Measurements from ENCODE around the gene CACNA1B.

CACNA1B gene

GRCh38 chr9:138053321-138053868, 175.8 kb downstream of the CACNA1B start:
- DNase-seq (ENCODE audit: low spot score): no peak

DNA sequence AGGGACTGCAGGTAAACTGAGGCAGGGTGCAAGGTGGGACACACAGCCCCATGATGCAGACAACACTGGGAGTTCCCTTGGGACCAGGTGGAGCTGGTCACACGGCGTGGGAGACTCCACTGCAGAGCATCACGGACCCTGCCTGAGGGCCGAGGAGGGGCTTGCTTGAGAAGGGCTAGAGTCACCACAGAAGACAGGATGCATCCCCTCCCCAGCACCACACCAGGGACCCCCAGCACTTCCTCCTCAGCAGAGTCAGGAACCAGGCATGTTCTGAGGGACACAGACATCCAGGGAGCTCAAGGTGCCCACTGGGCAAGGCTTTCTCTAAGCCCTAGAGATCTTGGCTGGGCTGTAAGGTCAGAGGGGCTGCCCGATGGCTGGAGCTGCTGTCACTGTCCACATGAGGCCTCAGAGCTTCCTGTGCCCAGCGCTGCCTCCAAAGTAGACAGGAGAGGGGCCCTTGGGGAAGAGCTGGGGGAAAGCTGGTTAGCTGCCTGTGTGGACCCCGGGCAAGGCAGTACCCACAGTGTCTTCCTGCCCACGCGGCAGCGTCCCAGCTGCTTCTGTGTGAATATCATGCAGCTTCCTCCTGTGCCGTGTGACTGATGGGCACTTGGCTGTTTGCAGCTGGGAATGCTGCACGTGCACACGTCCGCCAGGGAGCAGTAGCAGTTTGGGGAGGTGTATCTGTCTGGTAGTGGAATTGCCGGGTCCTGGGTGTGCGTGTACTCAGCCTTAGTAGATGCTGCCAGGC, 176.6 kb downstream of the CACNA1B start:
- no peak for DNase-seq (ENCODE audit: low spot score)

DNA sequence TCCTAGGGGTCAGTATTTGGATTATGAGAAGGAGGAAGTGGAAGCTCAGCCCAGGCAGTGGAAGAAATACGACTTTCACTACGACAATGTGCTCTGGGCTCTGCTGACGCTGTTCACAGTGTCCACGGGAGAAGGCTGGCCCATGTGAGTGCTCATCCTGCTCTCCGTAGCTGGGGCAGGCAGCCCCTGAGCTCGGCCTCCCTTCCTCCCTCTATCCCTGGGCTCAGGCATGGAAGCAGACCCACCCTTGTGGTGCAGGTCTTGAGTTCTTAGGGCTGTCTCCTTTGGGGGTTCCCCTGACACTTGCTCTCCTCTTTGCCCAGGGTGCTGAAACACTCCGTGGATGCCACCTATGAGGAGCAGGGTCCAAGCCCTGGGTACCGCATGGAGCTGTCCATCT, 180.1 kb downstream of the CACNA1B start:
- DNase-seq (ENCODE audit: low spot score): no peak

DNA sequence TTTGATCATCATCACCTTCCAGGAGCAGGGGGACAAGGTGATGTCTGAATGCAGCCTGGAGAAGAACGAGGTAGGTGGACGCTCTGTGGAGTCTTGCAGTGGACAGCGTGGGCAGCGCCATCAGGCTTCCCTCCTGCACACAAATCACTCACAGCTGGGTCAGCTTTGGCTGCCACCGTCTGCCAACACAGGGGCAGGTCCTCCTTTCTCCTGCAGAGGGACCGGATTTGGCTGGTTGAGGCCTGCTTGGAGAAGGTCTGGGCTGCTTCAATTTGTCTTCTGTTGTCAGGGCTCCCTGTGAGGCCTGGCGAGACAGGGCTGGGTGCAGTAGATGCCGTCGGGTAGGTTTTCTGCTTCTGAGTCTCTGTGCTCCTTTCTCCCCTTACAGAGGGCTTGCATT, 180.6 kb downstream of the CACNA1B start:
- no peak for DNase-seq (ENCODE audit: low spot score)

DNA sequence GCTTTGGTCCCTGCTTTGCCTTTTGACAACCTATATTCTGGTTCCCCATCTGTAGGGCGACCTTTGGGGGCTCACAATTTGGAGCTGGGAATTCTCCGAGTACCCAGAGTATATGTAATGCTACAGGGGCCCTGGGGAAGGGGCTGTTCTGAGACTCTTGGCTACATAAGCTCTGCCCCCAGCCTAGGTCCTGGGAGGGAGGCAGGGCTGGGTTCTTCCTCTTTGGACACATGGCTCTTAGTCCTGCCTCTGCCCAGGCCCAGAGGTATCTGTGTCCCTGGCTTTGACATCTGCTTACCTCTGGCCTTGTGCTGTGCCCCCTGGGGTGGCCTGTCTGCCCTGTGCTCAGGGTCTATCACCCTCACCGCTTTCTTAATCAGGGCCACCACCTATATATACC, 181.6 kb downstream of the CACNA1B start:
- no peak for DNase-seq (ENCODE audit: low spot score)

- DNase-seq (ENCODE audit: low spot score): no peak
These were observed 182.8 kb downstream of the CACNA1B start for GRCh38 chr9:138060365-138060764.

DNA sequence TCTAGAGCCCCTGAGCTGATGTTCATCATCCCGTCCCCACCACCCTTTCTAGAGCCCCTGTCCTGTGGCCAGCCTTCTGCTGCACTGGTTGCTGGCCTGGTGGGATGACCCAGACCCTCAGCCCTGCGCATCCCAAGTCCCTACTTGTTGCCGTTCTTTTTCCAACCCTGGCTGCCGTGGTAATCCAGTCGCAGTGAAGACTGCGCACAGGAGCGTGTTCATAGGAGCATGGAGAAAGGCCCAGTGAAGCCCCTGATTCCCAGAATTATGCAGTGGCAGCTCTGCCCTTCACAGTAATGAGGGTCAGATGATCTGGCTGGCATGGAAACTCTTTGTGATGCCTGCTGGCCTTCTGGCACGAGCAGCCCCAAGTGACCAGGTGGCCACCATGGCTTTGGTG, 183.3 kb downstream of the CACNA1B start:
- peak; percentile 7 for DNase-seq (ENCODE audit: low spot score)

DNA sequence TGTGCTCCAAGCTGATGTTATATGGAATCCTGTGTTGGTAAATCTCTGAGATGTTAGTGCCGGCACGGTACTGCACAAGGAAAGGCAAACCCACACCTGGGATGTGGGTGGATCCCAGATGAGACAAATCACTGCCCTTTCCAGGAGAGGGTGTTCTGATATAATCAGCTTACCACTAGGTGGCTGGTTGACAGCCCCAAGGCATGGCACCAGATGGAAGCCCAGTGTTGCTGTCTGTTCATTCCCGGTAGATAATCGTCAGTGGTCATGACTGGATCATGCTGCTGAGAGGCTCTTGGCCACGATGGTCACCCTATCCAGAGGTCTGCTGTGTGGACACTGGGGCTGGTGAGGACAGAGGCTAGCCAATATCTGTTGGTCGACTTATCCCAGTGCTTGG, 184.0 kb downstream of the CACNA1B start:
- no peak for DNase-seq (ENCODE audit: low spot score)

- no peak for DNase-seq (ENCODE audit: low spot score)
These were observed 184.6 kb downstream of the CACNA1B start for GRCh38 chr9:138062196-138062595.

DNA sequence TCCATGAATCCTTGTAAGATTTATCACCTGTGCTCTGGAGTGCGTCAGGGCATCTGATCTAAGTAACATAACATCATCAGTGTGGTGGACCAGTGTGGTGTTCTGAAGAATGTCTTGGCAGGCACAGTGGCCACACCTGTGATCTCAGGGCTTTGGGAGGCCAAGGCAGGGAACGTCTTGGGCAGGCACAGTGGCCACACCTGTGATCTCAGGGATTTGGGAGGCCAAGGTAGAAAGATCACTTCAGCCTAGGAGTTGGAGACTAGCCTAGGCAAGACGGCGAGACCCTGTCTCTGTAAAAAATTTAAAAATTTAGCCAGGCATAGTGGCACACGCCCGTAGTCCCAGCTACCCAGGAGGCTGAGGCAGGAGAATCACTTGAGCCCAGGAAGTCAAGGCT, 185.5 kb downstream of the CACNA1B start:
- no peak for DNase-seq (ENCODE audit: low spot score)

DNA sequence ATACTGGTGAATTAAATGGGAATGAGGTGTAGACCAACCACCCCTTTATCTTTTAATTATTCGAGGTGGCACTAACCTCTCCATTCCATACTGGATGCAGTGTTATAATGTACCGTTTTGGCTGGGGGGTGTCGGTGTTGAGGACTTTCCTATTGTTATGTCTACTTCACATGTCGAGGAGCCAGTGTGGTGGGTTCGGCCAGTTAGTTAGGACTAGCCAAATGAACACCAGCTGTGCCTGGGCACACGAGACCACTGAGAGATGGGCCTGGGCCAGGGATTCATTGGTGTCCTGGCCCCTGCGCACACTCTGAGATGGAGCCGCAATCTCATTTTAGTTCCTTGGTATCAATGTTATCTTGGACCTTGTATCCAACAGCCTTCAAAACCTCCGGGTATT, 186.2 kb downstream of the CACNA1B start:
- DNase-seq (ENCODE audit: low spot score): no peak

DNA sequence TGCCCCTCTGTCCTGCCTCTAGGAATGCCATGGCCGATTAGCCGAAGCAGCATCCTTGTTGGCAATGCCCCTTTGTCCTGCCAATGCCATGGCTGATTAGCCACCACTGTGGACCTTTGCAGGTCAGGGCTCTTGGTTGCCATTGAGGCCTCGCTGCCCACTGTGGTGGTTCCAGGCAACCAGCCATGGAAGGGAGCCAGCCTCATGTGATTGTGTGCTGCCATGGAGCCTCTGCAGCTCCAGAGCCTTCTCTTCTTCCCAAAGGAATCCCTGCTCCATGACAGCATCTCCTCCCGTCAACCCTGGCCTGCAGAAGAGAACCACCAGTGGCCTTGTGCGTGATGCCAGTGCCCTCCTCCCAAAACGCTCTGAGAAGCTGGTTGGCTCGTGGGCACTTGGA, 187.0 kb downstream of the CACNA1B start:
- peak; percentile 57 for DNase-seq (ENCODE audit: low spot score)

GRCh38 chr9:138065287-138065686, 187.7 kb downstream of the CACNA1B start:
- no peak for DNase-seq (ENCODE audit: low spot score)

- no peak for DNase-seq (ENCODE audit: low spot score)
These were observed 188.5 kb downstream of the CACNA1B start for GRCh38 chr9:138066049-138066448.

GRCh38 chr9:138067613-138068367, 190.2 kb downstream of the CACNA1B start:
- no peak for DNase-seq (ENCODE audit: low spot score)

DNA sequence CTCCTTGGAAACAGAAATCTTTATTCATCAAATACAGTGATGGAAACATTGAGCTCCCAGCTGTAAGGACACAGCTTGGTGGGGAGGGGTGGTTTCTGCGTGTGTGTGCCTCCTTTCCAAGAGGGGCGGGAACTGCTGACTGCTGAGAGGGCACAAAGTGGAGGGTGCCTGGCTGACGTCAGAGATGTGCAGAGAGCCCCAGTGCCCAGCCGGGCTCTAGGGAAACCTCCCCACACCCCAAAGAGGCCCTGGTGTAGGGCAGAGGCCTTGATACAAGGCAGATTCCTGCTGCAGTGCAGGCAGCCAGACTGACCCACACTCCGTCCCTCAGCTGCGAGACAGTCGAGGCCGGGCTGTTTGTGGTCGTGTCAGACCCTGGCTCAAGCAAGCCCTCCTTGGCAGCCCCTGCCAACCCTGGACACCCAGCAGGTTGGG, 191.0 kb downstream of the CACNA1B start:
- DNase-seq (ENCODE audit: low spot score): no peak

DNA sequence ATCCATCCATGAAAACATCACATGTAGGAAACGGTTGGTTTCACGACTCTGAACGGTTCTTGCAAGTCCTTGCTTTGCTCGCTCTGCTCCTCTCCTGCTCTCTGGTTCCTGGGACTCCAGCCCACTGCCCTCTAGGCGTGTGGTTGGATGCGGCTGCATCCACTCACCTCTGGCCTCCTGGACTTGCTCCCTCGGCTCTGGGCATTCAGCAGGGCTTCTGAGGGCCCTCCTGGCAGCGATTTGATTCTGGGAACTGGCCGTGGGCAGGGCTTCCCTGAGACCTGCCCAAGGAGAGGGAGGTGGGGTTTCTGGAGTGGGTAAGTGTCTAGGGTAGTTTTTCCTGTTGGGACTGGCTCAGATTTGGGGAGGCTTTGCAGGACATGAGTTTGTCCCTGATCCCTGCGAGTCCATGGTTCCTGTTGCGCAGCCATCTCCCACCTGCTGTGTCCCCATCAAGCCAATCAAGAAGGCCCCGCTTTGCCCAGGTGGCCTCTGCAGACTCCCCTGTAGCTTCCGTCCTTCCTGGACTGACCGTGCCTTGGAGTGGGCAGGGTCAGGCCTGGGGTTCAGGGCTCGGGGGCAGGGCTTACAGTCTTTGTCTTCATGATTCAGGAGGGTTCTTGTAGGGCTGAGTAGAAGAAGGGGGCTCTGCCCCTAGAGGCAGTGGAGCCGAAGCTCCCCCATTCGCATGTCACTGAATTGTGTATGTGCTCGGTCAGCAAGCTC, 192.3 kb downstream of the CACNA1B start:
- DNase-seq (ENCODE audit: low spot score): no peak

DNA sequence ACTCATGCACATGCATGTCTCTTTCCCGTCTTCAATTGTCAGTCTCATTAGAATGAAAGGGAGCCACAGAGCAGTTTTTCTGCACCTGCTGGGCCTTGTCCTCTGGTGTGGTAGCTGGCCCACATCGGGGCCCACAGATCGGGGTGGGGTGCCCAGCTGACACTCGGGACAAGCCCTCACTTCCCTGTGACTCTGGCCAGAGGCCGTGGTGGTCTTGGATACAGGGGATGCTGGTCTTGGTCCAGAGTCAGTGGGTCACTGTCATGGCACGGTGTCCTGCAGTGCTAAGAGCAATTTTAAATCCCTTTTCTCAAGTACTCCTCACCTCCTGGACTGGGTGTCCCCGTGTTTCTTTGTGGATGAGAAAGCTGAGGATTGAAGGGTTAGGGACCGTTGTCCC, 193.2 kb downstream of the CACNA1B start:
- DNase-seq (ENCODE audit: low spot score): no peak

DNA sequence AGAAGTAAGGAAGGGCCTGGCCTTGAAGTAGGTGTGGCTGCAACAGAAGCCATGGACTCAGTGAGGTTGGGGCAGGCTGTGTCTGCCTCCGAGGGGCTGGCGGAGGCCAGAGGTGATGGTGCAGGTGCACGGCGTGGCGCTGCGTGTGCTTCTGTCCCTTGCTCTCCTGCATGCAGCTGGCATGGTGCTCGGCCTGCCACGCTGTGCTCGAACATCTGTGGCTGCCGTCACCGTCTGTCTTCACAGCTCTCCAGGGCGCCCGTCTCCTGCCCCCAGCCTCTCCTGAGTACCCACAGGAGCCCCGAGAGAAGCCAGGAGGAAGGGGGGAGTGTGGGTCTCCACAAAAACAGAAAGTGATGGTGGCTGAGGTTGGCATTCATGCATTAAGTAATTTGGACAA, 193.7 kb downstream of the CACNA1B start:
- no peak for DNase-seq (ENCODE audit: low spot score)

DNA sequence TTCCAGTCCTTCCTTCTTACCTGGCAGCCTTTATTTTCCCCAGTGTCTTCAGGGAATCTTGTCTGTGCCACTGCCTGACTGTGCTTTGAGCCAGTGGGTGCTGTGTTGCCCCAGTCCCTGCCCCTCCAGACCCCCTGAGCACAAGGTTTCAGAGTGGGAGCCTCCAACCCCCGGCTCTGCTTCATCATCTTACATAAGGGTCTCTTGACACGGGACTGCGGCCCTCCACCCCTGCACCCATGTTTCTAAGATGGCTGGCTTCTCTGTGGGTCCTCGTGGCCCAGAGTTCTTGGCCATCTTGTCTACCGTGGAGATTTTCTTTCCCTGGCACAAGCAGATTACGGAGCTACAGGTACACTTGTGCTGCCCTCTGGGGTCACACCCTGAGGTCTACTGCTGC, 194.1 kb downstream of the CACNA1B start:
- no peak for DNase-seq (ENCODE audit: low spot score)

- DNase-seq (ENCODE audit: low spot score): no peak
These were observed 194.7 kb downstream of the CACNA1B start for GRCh38 chr9:138072161-138072842.

DNA sequence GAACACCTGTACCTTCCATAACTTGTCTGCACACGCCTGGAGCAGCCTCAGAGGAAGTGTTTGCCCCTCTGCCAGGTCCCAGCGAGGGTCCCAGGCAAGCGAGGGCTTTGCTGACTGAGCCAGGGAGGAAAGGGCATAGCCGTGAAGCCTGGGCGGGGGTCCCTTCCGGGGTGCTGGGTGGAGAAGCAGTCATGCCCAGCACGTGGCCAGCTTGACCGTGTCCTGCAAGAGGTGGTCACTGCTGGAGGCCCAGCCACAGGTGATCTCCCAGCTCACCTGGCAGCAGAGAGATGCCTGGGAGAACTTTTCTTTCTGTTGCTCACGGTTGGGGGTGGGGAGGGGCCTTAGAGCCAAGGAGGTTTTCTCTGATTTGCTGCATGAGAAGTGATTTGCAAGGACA, 195.3 kb downstream of the CACNA1B start:
- no peak for DNase-seq (ENCODE audit: low spot score)

Measured in cerebellar cortex (tissue), 1 donor.